GM15510 (cell line): ENCODE results near the gene ABCC3.

ENCODE experiments used
- POLR2A ChIP-seq: IDR thresholded peaks from 3 replicates; pipeline ENCODE4 v1.6.1; 2011; ENCODE audit warnings: borderline replicate concordance; ENCODE audit not compliant: insufficient read length; ENCODE audit errors: extremely low read depth

ABCC3 gene

DNA sequence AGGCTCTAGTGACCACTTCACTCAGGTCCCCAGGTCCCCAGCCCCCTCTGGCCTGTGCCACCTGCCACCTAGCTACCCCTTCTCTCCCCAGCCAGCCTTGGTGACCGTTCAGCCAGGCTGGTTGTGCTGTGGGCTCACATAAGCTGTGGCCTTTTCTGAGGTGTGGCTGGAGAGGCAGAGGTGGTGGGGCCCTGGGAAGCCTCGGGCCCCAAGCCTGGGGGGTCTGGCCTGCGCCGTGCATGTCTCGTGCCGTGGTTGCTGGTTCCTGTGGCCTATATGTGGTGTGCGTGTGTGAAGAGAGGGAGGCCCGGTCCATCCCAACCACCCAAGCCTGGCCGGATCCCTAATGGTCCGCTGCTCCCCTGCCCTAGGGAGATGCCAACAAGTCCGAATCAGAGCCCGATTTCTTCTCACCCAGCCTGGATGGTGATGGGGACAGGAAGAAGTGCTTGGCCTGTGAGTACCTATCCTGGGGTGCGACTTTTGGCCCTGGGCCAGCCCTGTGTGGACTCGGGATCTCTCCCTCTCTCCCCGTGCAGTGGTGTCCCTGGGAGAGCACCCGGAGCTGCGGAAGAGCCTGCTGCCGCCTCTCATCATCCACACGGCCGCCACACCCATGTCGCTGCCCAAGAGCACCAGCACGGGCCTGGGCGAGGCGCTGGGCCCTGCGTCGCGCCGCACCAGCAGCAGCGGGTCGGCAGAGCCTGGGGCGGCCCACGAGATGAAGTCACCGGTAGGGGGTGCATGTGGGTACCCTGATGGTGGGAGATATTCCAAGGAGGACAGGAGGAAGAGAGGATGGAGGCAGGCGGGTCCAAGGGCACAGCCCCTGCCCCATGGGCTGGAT, 38.3 kb upstream of the ABCC3 start:
- TF ChIP-seq POLR2A = no peak

DNA sequence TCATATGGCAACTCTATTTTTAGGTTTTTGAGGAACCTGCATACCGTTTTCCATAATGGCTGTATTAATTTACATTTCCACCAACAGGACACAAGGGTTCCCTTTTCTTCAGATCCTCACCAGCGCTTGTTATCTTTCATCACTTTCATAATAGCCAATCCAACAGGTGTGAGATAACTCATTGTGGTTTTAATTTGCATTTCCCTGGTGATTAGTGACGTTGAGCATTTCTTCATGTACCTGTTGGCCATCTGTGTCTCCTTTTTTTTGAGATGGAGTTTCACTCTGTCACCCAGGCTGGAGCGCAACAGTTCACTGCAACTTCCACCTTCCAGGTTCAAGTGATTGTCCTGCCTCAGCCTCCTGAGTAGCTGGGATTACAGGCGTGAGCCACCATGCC, 36.2 kb upstream of the ABCC3 start:
- no peak for TF ChIP-seq POLR2A

DNA sequence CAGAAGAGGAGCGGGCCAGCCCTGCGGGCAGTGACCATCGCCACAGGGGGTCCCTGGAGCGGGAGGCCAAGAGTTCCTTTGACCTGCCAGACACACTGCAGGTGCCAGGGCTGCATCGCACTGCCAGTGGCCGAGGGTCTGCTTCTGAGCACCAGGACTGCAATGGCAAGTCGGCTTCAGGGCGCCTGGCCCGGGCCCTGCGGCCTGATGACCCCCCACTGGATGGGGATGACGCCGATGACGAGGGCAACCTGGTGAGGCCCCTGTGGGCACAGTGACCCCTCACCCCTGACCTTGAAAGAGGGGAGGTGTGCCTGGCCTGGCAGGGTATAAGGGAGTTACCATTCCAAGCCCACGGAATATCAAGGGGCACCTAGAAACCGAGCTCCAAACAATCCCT, 35.1 kb upstream of the ABCC3 start:
- TF ChIP-seq POLR2A = no peak

DNA sequence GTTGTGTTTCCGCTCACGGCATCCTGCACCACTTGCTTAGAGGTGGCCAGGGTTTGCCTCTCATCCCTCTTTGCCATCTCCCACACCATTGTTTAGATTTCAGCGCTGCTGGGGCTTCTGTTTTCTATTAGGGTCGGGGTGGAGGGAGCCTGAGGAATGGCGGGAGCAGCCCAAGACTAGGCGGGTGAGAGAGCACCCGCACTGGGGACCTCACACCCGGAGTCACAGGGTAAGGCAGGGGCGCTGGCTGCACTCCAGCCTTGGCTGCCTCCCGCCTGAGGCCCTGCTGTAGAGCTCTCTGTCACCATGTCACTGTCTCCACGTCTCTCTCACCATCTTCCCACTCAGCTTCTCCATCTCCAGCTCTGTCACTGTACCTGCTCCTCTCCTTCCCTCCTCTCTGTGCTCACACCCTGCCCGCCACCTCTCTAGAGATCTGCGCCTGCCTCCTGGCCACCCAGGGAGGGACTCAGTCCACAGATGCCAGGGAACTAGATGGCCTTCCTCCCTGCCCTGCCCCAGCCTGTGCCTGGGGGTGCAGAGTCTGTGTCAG, 32.8 kb upstream of the ABCC3 start:
- no peak for TF ChIP-seq POLR2A

DNA sequence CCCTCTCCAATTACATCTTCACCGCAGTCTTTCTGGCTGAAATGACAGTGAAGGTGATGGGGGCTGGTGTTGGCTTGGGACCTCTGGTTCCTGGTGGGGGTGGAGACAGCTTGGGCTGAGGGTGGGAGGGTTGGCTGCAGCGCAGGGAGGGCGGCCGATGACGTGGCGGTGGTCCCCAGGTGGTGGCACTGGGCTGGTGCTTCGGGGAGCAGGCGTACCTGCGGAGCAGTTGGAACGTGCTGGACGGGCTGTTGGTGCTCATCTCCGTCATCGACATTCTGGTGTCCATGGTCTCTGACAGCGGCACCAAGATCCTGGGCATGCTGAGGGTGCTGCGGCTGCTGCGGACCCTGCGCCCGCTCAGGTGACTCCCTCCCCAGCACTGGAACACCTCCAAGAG, 31.8 kb upstream of the ABCC3 start:
- no peak for TF ChIP-seq POLR2A

DNA sequence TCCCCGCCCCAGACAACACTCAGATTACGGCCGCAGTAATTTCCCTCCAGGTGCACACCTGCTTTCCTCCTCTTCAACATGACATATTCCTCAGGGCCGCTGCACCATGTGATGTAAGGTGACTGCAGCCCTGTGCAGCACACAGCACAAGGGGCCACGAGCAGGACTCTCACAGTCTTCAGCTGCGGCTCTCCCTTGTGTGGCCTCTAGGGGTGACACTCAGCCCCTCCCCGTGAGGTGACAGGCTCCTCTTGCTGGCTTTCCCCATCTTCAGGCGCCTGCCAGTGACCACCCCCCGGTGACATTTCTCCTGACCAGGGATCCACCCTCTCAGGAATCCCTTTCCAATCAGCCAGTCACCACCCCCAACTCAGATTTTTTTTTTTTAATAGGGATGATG, 31.3 kb upstream of the ABCC3 start:
- no peak for TF ChIP-seq POLR2A

DNA sequence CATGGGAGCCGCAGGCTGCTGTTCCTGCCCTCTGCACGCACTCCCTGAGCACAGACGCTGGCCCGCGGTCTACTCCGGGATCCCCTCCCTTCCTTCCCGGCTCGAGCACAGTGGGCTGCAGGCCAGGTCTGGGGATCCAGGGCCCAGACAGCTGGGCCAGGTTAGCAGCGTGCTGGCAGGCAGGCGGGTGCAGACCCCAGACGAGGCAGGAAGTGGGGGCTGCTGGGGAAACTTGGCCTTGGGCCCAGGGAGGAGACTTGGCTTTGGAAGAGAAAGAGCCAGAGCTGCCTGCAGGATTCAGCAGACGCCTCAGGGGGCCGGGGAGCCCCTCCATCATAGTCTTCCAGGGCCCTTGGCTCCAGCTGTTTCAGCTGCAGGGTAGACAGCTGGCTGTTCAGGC, 30.2 kb upstream of the ABCC3 start:
- no peak for TF ChIP-seq POLR2A

DNA sequence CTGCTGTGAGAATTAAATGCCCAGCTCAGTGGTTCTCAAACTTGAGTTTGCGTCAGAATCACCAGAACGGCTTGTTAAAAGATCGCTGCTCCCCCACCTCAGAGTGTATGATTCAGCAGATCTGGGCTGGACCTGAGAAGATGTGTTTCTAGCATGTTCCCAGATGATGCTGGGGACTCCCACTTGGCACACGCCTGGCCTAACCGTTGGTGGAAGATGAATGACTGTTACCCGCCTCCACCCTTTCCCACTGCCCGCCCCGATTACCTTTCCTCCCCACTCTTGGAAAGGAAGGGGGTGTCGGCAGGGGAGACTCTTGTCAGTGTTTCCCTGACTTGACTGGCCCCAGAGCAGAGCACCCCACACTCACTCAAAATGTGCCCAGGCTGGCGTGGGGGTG, 29.3 kb upstream of the ABCC3 start:
- no peak for TF ChIP-seq POLR2A

DNA sequence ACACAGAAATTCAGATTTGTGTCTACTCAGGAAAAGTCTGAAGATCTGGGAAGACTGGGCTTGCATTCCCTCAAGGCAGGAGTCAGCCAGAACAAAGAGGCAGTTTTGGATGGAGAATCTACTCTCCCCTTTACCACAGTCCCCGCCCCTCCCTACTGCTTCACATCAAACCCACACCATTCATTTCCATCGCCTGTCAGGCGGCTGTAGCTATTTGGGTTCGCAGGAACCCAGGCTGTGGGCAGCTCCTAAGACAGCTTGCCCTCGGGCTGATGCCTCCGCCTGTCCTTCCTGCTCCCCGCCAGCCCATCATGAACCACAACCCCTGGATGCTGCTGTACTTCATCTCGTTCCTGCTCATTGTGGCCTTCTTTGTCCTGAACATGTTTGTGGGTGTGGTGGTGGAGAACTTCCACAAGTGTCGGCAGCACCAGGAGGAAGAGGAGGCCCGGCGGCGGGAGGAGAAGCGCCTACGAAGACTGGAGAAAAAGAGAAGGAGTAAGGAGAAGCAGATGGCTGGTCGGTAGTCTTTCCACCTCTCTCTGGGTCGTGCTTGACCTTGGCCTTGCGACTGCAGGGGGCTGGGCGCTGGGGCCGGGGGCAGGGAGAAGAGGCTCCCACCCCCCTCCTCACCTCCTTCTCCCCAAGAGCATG, 27.0 kb upstream of the ABCC3 start:
- TF ChIP-seq POLR2A = no peak

DNA sequence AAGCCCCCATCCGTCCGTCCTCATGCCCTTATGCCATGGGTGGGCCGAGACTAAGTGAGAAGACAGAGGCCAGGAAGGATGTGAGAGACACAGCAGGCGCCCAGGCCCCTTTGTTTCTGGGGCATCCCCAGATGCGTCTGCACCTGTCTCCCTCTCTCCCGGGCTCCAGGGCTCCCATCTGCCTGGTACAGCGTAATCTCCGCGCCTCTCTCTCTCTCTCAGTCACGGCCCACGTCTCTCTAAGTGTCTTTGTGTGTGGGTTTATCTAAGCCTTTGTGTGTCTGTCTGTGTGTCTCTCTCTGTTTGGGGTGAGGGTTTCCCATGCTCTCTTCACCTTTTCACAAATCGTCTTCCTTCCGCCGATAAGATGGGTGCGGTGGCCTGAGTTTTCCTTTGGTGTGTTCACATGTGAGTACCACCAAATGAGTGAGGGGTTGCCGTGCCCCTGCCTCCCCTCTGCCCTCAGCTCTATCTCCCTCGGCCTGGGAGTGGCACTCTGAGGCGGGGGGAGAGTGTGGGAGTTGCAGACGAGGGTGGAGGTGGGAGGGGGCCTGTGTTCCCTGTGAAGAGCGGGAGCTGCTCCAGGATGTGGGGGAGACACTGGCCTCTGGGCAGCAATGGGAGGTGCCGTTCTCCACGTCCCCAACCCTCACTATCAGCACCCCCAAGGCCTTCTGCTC, 25.8 kb upstream of the ABCC3 start:
- TF ChIP-seq POLR2A = no peak

DNA sequence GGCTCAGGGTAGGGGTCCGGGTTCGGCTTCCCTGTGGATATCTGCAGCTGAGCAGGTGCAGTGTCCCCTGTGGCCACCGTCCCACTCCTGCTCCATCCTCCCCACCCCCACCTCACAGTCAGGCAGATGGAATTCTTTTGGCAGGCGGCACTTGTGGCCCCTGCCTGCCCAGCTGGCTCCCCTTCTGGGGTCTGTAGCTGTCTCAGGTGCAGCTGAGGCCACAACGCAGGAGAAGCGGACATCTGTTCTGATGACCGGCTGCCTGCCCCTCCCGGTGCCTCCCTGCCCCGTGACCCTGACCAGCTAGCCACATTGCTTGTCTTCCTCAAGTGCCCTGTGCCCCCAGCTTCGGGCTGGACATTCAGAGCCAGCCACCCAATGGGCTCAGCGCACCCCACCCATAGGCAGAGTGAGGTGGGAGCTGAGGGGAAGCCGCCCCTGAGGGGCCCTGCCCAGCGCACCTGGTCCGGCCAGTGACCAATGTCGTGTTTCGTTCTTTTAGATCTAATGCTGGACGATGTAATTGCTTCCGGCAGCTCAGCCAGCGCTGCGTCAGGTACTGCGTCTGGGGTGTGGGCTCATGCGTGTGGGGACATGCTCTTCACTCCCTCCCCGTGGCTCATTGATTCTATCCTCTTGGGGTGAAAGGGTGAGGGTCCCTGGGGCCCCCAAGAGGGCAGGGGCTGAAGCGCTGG, 25.2 kb upstream of the ABCC3 start:
- no peak for TF ChIP-seq POLR2A

DNA sequence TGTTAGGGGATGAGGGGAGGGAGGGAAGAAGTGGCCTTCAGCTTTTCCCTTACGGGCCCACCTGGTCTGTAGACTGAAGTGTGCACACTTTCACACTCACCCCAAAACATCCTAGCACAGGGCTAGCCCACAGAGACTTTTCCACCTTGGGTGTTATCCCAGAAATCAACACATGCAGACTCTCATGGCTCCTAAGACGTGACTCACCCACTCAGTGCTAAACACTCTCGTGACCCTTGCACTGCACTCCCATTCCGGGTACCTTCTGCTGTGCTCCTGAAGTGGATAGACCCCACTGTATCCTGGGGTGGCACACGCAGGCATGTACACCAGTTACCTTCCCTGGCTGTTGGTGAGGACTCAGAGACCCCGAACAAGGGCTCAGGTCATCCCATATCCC, 23.0 kb upstream of the ABCC3 start:
- TF ChIP-seq POLR2A = no peak

DNA sequence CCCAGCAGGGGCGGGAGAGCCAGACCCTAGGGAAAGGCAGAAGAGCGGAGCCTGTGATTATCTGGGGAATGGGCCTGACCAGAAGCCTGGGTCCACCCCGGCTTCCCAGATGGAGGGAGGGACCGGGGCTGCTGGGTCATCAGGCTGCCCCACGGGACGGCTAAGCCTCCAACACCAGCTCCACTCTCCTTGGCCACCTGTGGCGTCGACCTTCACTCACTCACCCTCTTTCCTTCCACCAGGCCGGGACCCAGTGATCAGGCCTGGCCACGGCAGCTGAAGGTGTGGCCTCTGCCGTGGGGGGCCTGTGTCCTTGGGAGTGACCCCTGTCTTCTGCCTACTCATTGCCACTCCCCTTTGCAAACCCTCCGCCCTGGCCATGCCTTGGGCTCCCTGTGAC, 22.4 kb upstream of the ABCC3 start:
- TF ChIP-seq POLR2A = no peak
